ENCODE measurements around the gene ZNF668.

The ZNF668 gene

DNA sequence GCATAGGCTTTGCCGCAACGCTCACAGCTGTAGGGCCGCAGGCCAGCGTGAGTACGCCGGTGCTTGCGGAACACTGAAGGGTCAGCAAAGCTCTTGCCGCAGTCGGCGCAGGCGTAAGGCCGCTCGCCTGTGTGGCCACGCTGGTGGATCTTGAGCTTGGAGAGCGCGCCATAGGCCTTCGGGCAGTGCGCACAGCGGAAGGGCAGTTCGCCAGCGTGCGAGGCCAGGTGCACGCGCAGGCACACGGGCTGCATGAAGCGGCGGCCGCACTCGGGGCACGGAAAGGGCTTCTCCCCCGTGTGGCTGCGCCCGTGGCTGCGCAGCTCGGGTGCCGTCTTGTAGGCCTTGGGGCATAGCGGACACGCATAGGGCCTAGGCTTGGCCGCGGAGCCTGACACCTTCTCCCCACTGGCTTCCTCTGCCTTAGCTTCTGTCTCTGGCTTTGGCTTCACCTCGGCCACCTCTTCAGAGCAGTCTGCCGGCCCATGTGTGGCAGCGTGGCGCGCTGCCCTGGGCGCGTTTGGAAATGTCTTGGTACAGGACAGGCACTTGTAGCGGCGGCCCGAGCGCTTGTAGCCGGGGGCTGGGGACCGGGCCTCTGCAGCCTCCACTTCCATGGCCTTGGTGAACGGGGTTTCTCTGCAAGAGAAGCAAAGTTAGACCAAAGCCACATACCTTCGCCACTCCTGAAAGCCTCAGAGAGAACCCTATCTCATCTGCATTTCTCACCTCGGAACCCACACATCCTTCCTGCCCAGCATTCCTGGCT, 10.0 kb downstream of the ZNF668 start:
- Histone ChIP-seq H3K9me3 (no peaks in the 10 kb centered on the region), H3K4me1 (peaks cover 0 to 11% (median 10%) of the 10 kb centered on the region in 4 donors), H3K27ac (peak overlapping the region in 1 of 2 donors; percentile 14), H3K36me3 (peaks cover 16 to 39% (median 23%) of the 10 kb centered on the region in 3 donors), H3K27me3 (no peaks in the 10 kb centered on the region), H3K4me3 (no peak overlapping the region)
- no peak for DNase-seq
- TF ChIP-seq, protein P1, sequence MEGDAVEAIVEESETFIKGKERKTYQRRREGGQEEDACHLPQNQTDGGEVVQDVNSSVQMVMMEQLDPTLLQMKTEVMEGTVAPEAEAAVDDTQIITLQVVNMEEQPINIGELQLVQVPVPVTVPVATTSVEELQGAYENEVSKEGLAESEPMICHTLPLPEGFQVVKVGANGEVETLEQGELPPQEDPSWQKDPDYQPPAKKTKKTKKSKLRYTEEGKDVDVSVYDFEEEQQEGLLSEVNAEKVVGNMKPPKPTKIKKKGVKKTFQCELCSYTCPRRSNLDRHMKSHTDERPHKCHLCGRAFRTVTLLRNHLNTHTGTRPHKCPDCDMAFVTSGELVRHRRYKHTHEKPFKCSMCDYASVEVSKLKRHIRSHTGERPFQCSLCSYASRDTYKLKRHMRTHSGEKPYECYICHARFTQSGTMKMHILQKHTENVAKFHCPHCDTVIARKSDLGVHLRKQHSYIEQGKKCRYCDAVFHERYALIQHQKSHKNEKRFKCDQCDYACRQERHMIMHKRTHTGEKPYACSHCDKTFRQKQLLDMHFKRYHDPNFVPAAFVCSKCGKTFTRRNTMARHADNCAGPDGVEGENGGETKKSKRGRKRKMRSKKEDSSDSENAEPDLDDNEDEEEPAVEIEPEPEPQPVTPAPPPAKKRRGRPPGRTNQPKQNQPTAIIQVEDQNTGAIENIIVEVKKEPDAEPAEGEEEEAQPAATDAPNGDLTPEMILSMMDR (IDR thresholded peaks at IDR 0.05): no peak
- intact Hi-C loops (cut with DNase I; ENCODE audit: low total_unique reads): no loop called here

DNA sequence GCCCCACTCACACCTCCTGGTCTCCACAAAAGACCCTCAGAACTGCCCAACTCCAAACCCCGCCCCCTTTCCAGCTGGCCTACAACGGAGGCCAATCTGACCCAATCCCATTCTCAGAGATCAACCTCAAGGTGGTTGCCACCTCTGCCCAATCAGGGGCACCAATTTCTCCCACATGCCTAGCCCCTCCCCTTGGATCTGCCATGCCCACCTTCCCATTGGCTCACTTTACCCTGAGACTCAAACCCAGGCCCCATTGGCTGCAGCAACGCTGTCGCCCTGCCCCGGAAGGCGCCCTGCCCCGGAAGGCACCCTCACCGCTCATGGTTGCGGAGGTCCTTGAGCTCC, 10.6 kb downstream of the ZNF668 start:
- H3K4me1 ChIP-seq: peaks cover 0 to 11% (median 10%) of the 10 kb centered on the region in 4 donors
- H3K9me3 ChIP-seq: no peaks in the 10 kb centered on the region
- DNase-seq: no peak
- intact Hi-C loops (cut with DNase I; ENCODE audit: low total_unique reads): no loop called here
- no peak overlapping the region for H3K4me3 ChIP-seq
- H3K36me3 ChIP-seq: peaks cover 18 to 41% (median 23%) of the 10 kb centered on the region in 3 donors
- TF ChIP-seq, protein P1 (IDR thresholded peaks at IDR 0.05): no peak
- H3K27ac ChIP-seq: no peak overlapping the region
- no peaks in the 10 kb centered on the region for H3K27me3 ChIP-seq

DNA sequence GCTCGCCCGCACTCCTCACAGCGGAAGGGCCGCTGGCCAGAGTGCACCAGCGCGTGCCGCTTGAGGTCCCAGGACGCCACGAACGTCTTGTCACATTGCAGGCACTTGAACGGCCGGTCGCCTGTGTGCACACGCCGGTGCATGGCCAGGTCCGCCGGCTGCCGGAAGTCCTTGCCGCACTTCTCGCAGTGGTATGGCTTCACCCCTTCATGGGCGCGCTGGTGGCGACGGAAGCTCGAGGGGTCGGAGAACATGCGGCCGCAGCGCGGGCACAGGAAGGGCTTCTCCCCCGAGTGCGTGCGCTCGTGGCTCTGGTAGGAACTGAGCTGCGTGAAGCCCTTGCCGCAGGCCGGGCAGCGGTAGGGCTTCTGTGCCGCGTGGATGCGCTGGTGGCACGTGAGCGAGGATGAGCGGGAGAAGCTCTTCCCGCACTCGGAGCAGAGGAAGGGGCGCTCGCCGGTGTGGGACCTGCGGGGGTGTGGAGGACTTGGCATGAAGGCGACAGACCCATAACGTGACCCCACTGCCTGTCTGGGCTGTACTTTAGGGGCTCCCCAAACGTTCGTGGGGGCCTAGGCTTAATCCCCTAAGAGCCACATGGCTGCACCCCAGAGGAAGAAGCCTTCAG, 12.1 kb downstream of the ZNF668 start:
- peaks cover 25 to 52% (median 33%) of the 10 kb centered on the region in 3 donors for H3K36me3 ChIP-seq
- no peaks in the 10 kb centered on the region for H3K27me3 ChIP-seq
- H3K4me3 ChIP-seq: no peak overlapping the region
- H3K9me3 ChIP-seq: no peaks in the 10 kb centered on the region
- no peak for DNase-seq
- intact Hi-C loops (cut with DNase I; ENCODE audit: low total_unique reads): no loop called here
- TF ChIP-seq, protein P1 (IDR thresholded peaks at IDR 0.05): no peak
- no peak overlapping the region for H3K27ac ChIP-seq
- H3K4me1 ChIP-seq: peaks cover 0 to 11% (median 10%) of the 10 kb centered on the region in 4 donors

DNA sequence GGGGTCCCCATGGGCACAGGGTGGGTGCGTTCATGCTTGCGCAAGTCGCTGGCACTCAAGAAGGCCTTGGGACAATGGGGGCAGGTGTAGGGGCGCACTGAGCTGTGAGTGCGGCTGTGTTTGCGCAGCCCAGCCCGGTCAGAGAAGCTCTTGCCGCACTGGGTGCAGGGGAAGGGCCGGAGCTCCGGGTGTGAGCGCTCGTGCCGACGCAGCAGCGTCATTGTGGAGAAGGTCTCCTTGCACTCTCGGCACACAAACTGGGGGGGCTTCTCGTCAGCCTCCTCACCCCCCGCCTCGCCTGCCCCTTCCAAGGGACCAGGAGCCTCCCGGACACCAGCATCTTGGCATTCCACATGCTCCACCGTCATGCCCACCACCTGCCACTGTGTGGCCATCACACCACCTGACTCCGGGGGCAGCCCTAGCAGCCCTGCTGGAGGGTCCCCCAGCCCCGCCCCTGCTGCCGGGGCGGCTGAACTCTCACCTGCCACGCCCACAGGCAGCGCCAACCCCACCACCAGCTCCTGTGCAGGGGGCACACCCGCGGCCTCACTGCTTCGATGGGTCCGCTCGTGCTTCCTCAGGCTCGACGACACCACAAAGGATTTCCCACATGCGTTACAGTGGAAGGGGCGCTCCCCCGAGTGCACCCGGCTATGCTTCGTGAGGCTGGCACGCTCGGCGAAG, 12.8 kb downstream of the ZNF668 start:
- Histone ChIP-seq H3K36me3 (peaks cover 25 to 52% (median 33%) of the 10 kb centered on the region in 3 donors), H3K9me3 (no peaks in the 10 kb centered on the region), H3K27me3 (no peaks in the 10 kb centered on the region), H3K4me3 (no peak overlapping the region), H3K27ac (no peak overlapping the region), H3K4me1 (peaks cover 0 to 11% (median 10%) of the 10 kb centered on the region in 4 donors)
- no peak for DNase-seq
- TF ChIP-seq, protein P1 (IDR thresholded peaks at IDR 0.05): no peak
- intact Hi-C loops (cut with DNase I; ENCODE audit: low total_unique reads): no loop called here

DNA sequence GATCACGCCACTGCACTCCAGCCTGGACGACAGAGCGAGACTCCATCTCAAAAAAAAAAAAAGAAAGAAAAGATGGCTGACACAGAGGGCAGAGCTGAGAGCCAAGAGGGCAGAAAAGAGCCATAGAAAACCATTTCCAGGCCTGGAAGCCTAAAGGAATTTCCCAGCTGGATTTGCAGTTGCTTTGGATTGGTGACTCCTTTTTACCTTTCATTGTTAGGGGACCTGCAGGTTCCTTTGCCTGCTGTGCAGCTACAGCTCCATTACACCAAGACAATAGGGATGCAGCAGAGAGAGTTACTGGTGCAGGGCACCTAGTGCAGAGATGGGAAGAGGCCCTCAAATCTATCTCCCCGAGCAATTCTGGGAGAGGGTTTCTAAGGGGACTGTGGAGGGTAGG, 18.4 kb downstream of the ZNF668 start:
- Histone ChIP-seq H3K4me3 (no peak overlapping the region), H3K4me1 (no peaks in the 10 kb centered on the region), H3K27ac (no peak overlapping the region), H3K36me3 (peaks cover 9 to 19% (median 16%) of the 10 kb centered on the region in 3 donors), H3K9me3 (no peaks in the 10 kb centered on the region), H3K27me3 (no peaks in the 10 kb centered on the region)
- DNase-seq: no peak
- intact Hi-C loops (cut with DNase I; ENCODE audit: low total_unique reads): no loop called here
- TF ChIP-seq, protein P1 (IDR thresholded peaks at IDR 0.05): no peak
